Measurements from ENCODE around the gene ASXL1.
"Not testable (repeated sequence)": the region's sequence is repeated elsewhere in the genome, so short reads cannot be mapped to it uniquely, and the experiment has no call there.

ASXL1 gene

DNA sequence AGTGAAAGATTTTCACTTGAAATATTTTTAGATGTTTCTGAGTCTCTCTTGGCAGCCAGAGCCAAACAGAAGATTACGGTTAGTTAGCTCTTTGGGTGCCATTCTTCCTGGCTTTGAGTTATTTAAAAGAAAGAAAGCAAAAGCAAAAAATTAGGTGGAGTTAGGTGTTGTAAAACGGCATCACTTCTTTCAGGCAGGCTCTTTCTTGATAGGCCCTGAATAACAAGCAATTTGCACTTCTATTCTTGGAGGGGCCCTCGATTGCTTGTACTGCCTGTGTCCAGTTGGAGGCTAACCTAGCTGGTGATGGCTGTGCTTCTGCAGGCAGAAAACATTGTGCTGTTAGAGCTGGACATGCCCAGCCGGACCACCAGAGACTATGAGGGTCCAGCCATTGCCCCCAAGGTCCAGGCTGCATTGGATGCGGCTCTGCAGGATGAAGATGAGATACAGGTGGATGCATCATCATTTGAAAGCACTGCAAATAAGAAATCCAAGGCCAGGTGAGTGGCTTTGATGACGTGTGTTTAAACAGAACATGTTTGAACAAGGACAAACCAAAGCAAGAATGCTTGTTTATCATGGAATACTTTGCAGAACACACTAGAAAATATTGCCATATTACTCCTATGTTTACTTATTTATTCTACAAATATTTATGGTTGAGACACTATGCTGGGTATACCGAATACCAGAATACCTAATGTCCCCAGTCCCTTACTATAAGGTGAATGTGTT lies 28.1 kb upstream of the ASXL1 start:
- Mint-ChIP-seq H3K27me3 (no peaks in the 10 kb centered on the region), H3K9me3 (no peaks in the 10 kb centered on the region), H3K36me3 (peaks cover 28% of the 10 kb centered on the region), H3K27ac (no peak overlapping the region), H3K4me1 (peaks cover 24% of the 10 kb centered on the region), H3K4me3 (no peak overlapping the region)
- ATAC-seq (ENCODE audit: low read depth) (no peak), DNase-seq (ENCODE audit: low spot score in 2 of 2) (no peak)

- Mint-ChIP-seq H3K36me3 (peaks cover 28% of the 10 kb centered on the region), H3K27me3 (no peaks in the 10 kb centered on the region), H3K4me1 (peaks cover 24% of the 10 kb centered on the region), H3K27ac (no peak overlapping the region), H3K4me3 (no peak overlapping the region), H3K9me3 (no peaks in the 10 kb centered on the region)
- DNase-seq (ENCODE audit: low spot score in 2 of 2) (no peak), ATAC-seq (ENCODE audit: low read depth) (no peak)
These were observed 27.6 kb upstream of the ASXL1 start for GRCh38 chr20:32330555-32330897.

DNA sequence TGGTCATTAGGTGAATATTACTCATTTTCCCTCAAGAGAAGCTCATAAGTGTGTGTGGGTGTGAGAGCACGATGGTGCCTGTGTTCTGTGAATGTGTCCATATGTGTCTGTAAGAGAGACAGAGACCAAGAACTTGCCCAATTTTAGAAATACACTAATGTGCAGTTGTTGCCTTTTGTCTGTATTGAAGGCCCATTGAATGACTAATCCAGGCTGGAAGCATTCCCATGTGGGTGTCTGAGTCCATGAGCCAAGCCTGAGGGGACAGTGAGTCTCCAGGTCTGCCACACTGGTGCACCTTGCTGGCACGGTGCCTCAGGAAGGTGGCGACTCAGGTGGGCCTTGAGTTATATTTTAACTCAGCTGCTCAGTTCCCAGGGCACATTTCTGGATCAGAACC lies 25.5 kb upstream of the ASXL1 start:
- Mint-ChIP-seq H3K27me3 (no peaks in the 10 kb centered on the region), H3K9me3 (no peaks in the 10 kb centered on the region), H3K27ac (peak overlapping the region; percentile 74), H3K36me3 (peaks cover 19% of the 10 kb centered on the region), H3K4me3 (no peak overlapping the region), H3K4me1 (peaks cover 29% of the 10 kb centered on the region)
- ATAC-seq (ENCODE audit: low read depth) (no peak), DNase-seq (ENCODE audit: low spot score in 2 of 2) (no peak)

DNA sequence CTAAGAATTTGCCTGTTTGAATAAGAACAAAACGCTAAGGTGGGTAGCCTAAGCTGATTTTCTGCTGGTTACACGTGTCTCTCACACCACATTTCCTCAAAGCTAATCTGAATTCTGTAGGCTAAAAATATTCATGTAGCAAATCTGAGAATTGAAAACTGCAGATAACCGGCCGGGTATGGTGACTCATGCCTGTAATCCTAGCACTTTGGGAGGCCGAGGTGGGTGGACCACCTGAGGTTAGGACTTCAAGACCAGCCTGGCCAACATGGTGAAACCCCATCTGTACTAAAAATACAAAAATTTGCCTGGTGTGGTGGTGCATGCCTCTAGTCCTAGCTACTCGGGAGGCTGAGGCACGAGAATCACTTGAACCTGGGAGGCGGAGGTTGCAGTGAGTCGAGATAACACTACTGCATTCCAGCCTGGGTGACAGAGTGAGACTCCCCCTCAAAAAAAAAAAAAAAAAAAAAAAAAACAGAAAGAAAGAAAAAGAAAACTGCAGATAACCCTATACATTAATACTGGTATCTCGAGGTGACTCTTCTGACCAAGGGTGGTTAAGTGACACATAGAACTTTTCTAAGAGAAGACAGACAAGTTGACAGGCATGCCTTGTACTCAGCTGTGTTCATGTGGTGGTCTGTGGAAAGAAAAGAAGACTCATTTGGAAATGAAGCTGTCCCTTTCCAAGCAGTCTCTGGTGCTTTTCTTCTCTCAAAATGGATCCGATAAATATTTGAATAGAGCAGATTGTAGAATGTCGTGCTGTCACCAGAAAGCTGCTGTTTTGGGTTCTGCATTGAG lies 24.7 kb upstream of the ASXL1 start:
- H3K36me3 Mint-ChIP-seq, result peaks cover 19% of the 10 kb centered on the region
- H3K4me1 Mint-ChIP-seq, result peaks cover 29% of the 10 kb centered on the region
- H3K4me3 Mint-ChIP-seq, result peak overlapping the region; percentile 52
- no peak for DNase-seq (ENCODE audit: low spot score in 2 of 2)
- H3K27ac Mint-ChIP-seq, result peak overlapping the region; percentile 74
- no peaks in the 10 kb centered on the region for H3K27me3 Mint-ChIP-seq
- H3K9me3 Mint-ChIP-seq, result no peaks in the 10 kb centered on the region
- ATAC-seq (ENCODE audit: low read depth), result peak; percentile 18

DNA sequence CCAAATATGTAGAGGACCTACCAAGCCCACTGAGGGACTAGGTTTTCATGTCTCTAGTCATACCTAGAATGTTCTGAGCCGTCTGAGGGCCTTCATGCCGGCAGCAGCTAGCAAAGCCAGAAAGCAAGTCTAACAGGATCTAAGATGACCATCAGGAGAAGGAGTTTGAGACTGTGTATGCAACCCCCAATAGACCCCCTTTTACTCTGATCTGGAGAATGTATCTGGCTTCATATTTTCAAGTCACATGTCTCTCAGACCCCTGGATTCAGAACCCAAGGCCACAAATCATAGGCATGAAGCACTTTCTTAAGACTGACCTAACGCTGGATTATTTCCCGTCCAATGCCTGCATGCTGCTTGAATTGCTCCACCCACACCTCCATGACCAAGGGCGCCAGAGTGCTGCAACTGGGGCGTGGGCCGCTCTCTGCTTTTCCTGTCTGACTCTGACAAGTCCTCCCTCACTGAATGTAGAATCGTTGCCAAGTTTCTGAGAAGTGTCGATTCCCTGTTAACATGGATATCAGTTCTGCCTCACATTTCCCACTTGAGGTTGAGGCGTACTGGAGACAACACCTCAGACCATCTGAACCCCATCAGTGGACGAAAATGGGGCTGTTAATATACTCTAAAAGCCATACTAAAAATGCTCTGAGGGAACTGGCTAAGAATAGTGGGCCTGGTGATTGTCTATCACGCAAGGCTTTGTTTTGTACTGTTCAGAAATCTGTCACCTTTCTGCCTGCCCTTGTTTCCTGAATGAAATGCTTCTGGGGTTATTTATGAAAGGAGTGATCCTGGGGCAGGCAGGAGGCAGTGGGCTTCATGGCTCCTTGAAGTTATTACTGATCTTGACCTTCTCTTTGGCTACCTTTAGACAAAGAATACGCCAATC lies 23.9 kb upstream of the ASXL1 start:
- peak; percentile 80 for ATAC-seq (ENCODE audit: low read depth)
- H3K4me3 Mint-ChIP-seq, result peak overlapping the region; percentile 52
- H3K27me3 Mint-ChIP-seq, result no peaks in the 10 kb centered on the region
- H3K27ac Mint-ChIP-seq, result peak overlapping the region; percentile 74
- peaks cover 17% of the 10 kb centered on the region for H3K36me3 Mint-ChIP-seq
- H3K9me3 Mint-ChIP-seq, result no peaks in the 10 kb centered on the region
- H3K4me1 Mint-ChIP-seq, result peaks cover 29% of the 10 kb centered on the region
- no peak for DNase-seq (ENCODE audit: low spot score in 2 of 2)

- ATAC-seq (ENCODE audit: low read depth) (peak; percentile 56), DNase-seq (ENCODE audit: low spot score in 2 of 2) (peak in 1 of 2 donors; percentile 36)
- Mint-ChIP-seq H3K36me3 (peaks cover 7% of the 10 kb centered on the region), H3K27ac (peak overlapping the region; percentile 24), H3K4me1 (peaks cover 31% of the 10 kb centered on the region), H3K9me3 (no peaks in the 10 kb centered on the region), H3K4me3 (no peak overlapping the region), H3K27me3 (no peaks in the 10 kb centered on the region)
These were observed 21.2 kb upstream of the ASXL1 start for GRCh38 chr20:32336918-32337347.

GRCh38 chr20:32337937-32338661 lies 20.0 kb upstream of the ASXL1 start:
- ATAC-seq (ENCODE audit: low read depth) (no peak), DNase-seq (ENCODE audit: low spot score in 2 of 2) (no peak)
- Mint-ChIP-seq H3K27ac (peak overlapping the region; percentile 37), H3K9me3 (no peaks in the 10 kb centered on the region), H3K4me1 (peaks cover 21% of the 10 kb centered on the region), H3K36me3 (peaks cover 4% of the 10 kb centered on the region), H3K27me3 (no peaks in the 10 kb centered on the region), H3K4me3 (no peak overlapping the region)

GRCh38 chr20:32338665-32339064 lies 19.5 kb upstream of the ASXL1 start:
- peaks cover 4% of the 10 kb centered on the region for H3K36me3 Mint-ChIP-seq
- ATAC-seq (ENCODE audit: low read depth) (no peak), DNase-seq (ENCODE audit: low spot score in 2 of 2) (no peak)
- H3K9me3 Mint-ChIP-seq, result no peaks in the 10 kb centered on the region
- H3K27me3 Mint-ChIP-seq, result no peaks in the 10 kb centered on the region
- no peak overlapping the region for H3K4me3 Mint-ChIP-seq
- H3K27ac Mint-ChIP-seq, result peak overlapping the region; percentile 37
- H3K4me1 Mint-ChIP-seq, result peaks cover 18% of the 10 kb centered on the region

GRCh38 chr20:32339116-32339515 lies 19.0 kb upstream of the ASXL1 start:
- peak overlapping the region; percentile 37 for H3K27ac Mint-ChIP-seq
- H3K36me3 Mint-ChIP-seq, result peaks cover 4% of the 10 kb centered on the region
- no peak for DNase-seq (ENCODE audit: low spot score in 2 of 2)
- H3K4me3 Mint-ChIP-seq, result no peak overlapping the region
- H3K4me1 Mint-ChIP-seq, result peaks cover 14% of the 10 kb centered on the region
- no peak for ATAC-seq (ENCODE audit: low read depth)
- H3K9me3 Mint-ChIP-seq, result no peaks in the 10 kb centered on the region
- H3K27me3 Mint-ChIP-seq, result no peaks in the 10 kb centered on the region

DNA sequence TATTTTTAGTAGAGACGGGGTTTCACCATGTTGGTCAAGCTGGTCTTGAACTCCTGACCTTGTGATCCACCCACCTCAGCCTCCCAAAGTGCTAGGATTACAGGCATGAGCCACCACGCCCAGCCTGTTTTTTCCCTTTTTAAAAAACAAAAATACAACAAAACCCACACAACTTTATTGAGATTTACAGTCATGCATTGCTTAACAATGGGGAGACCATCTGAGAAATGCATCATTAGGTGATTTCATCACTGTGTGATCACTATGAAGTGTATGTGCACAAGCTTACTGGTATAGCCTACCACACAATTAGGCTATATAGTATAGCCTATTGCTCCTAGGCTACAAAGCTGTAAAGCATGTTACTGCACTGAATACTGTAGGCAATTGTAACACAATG lies 17.1 kb upstream of the ASXL1 start:
- not testable (repeated sequence) for H3K36me3 Mint-ChIP-seq; H3K27me3 Mint-ChIP-seq; H3K4me3 Mint-ChIP-seq; DNase-seq (ENCODE audit: low spot score in 2 of 2); H3K27ac Mint-ChIP-seq; ATAC-seq (ENCODE audit: low read depth); H3K9me3 Mint-ChIP-seq
- peaks cover 12% of the 10 kb centered on the region for H3K4me1 Mint-ChIP-seq

- Mint-ChIP-seq H3K27me3 (no peaks in the 10 kb centered on the region), H3K9me3 (no peaks in the 10 kb centered on the region), H3K27ac (no peak overlapping the region), H3K4me1 (peaks cover 7% of the 10 kb centered on the region), H3K36me3 (peaks cover 4% of the 10 kb centered on the region), H3K4me3 (no peak overlapping the region)
- DNase-seq (ENCODE audit: low spot score in 2 of 2) (no peak), ATAC-seq (ENCODE audit: low read depth) (no peak)
These were observed 14.7 kb upstream of the ASXL1 start for GRCh38 chr20:32343439-32343838.

GRCh38 chr20:32344835-32345506 lies 13.2 kb upstream of the ASXL1 start:
- Mint-ChIP-seq H3K27me3 (no peaks in the 10 kb centered on the region), H3K27ac (no peak overlapping the region), H3K9me3 (no peaks in the 10 kb centered on the region), H3K36me3 (peaks cover 8% of the 10 kb centered on the region), H3K4me3 (no peak overlapping the region), H3K4me1 (peaks cover 10% of the 10 kb centered on the region)
- ATAC-seq (ENCODE audit: low read depth), result no peak
- DNase-seq (ENCODE audit: low spot score in 2 of 2), result no peak

GRCh38 chr20:32348207-32348606 lies 9.9 kb upstream of the ASXL1 start:
- peaks cover 8% of the 10 kb centered on the region for H3K4me1 Mint-ChIP-seq
- no peak overlapping the region for H3K27ac Mint-ChIP-seq
- no peaks in the 10 kb centered on the region for H3K9me3 Mint-ChIP-seq
- no peaks in the 10 kb centered on the region for H3K27me3 Mint-ChIP-seq
- ATAC-seq (ENCODE audit: low read depth) (no peak), DNase-seq (ENCODE audit: low spot score in 2 of 2) (no peak)
- peaks cover 5% of the 10 kb centered on the region for H3K36me3 Mint-ChIP-seq
- no peak overlapping the region for H3K4me3 Mint-ChIP-seq

Data from memory B cell (primary cell).